GM12892 (cell line): Measurements from ENCODE around the gene TUBA8.

ENCODE experiments used
- POLR2A ChIP-seq: IDR thresholded peaks from 2 replicates; pipeline ENCODE4 v1.6.1; 2011; ENCODE audit warnings: low read depth, low read length, control low read depth
- POLR2AphosphoS5 ChIP-seq: IDR thresholded peaks from 2 replicates; pipeline ENCODE4 v1.6.1; 2011; ENCODE audit warnings: low read depth, low read length, control low read depth
- TAF1 ChIP-seq: IDR thresholded peaks from 2 replicates; pipeline ENCODE4 v1.6.1; 2011; ENCODE audit warnings: low read depth, mild to moderate bottlenecking, control low read depth, low read length, borderline replicate concordance

GRCh38 chr22:18115906-18116371, 5.3 kb downstream of the TUBA8 start:
- no peak for TF ChIP-seq POLR2A
- no peak for TF ChIP-seq POLR2AphosphoS5
- no peak for TF ChIP-seq TAF1
